GM12874 (cell line): ENCODE measurements around the gene ROGDI.

ENCODE experiments used
- CTCF ChIP-seq: IDR thresholded peaks from 2 replicates; pipeline ENCODE4 v1.5.1; 2011; ENCODE audit warnings: low read depth, mild to moderate bottlenecking, control low read depth, low read length, moderate library complexity; ENCODE audit not compliant: insufficient read depth

ROGDI gene

GRCh38 chr16:4796982-4797804 is 5.2 kb downstream of the ROGDI start:
- TF ChIP-seq CTCF = no peak

- TF ChIP-seq CTCF = no peak
Observed at GRCh38 chr16:4795828-4796572, 6.4 kb downstream of the ROGDI start.

GRCh38 chr16:4795181-4795827 is 7.1 kb downstream of the ROGDI start, which contains the start of gene SMIM22:
TSS of gene SMIM22 (plus strand) at chr16:4795369. CDS start at chr16:4795735, 366 bp downstream.
- no peak for TF ChIP-seq CTCF

GRCh38 chr16:4792951-4793513 is 9.4 kb downstream of the ROGDI start:
- no peak for TF ChIP-seq CTCF

GRCh38 chr16:4790871-4791270 is 11.6 kb downstream of the ROGDI start:
- no peak for TF ChIP-seq CTCF

- no peak for TF ChIP-seq CTCF
Observed at GRCh38 chr16:4790261-4790660, 12.2 kb downstream of the ROGDI start.

GRCh38 chr16:4788910-4789309 is 13.5 kb downstream of the ROGDI start:
- no peak for TF ChIP-seq CTCF
